ENCODE data around the gene RNFT2. TPM values are rescaled to one million over a fixed set of nuclear protein-coding genes. Genes with fewer than 3 reads are reported as not detected.

The RNFT2 gene
- total RNA-seq, 1 donor from 2014 or later = 16.3 TPM

- no peak for TF ChIP-seq CTCF (IDR thresholded peaks at IDR 0.05; ENCODE audit: insufficient read depth, low read length, poor library complexity, severe bottlenecking)
- Histone ChIP-seq H3K27me3 (ENCODE audit: control insufficient read depth, insufficient read depth, low read length) (peaks cover 4% of the 10 kb centered on the region), H3K4me3 (ENCODE audit: low read depth, low read length) (no peak overlapping the region), H3K36me3 (ENCODE audit: control insufficient read depth, insufficient read depth, low read length) (no peaks in the 10 kb centered on the region)
- no peak for DNase-seq (ENCODE audit: low read depth)
Measured at GRCh38 chr12:116898669-116899068, 160.6 kb downstream of the RNFT2 start.

GRCh38 chr12:116901612-116902011 lies 163.5 kb downstream of the RNFT2 start:
- no peak for DNase-seq (ENCODE audit: low read depth)
- Histone ChIP-seq H3K4me3 (ENCODE audit: low read depth, low read length) (no peak overlapping the region), H3K27me3 (ENCODE audit: control insufficient read depth, insufficient read depth, low read length) (peaks cover 2% of the 10 kb centered on the region), H3K36me3 (ENCODE audit: control insufficient read depth, insufficient read depth, low read length) (no peaks in the 10 kb centered on the region)
- TF ChIP-seq CTCF (IDR thresholded peaks at IDR 0.05; ENCODE audit: insufficient read depth, low read length, poor library complexity, severe bottlenecking) = no peak

Other genes with a start within 250 kb of the RNFT2 start
- gene MAP1LC3B2, start 178.9 kb upstream of the RNFT2 start, total RNA-seq = 1.2 and 1.5 TPM in 2 replicates
- 72.8 and 77.0 TPM in 2 replicates for gene SPRING1, start 246 bp upstream of the RNFT2 start, total RNA-seq
- 3.5 TPM in 2 replicates for gene HRK, start 143.1 kb downstream of the RNFT2 start, total RNA-seq
- gene FBXW8, start 172.6 kb downstream of the RNFT2 start, total RNA-seq = 21.0 and 25.4 TPM in 2 replicates

Data from kidney epithelial cell (primary cell).